CD4-positive, alpha-beta T cell treated with Interleukin-1 beta for 1 hour (primary cell): Measurements from ENCODE around the gene ATG2B.

Experiments
- DNase-seq, 2 donors: peaks; one replicate each; pipeline ENCODE4 v3.0.0-alpha.2; 2020 to 2022

ATG2B gene

GRCh38 chr14:96309133-96309895 is 53.8 kb downstream of the ATG2B start:
- DNase-seq = no peak

- DNase-seq = no peak
These were observed 55.7 kb downstream of the ATG2B start for GRCh38 chr14:96307434-96307833.

- DNase-seq = no peak
These were observed 58.2 kb downstream of the ATG2B start for GRCh38 chr14:96304956-96305355.

GRCh38 chr14:96303981-96304380 is 59.2 kb downstream of the ATG2B start:
- no peak for DNase-seq

GRCh38 chr14:96299441-96299840 is 63.7 kb downstream of the ATG2B start:
- DNase-seq = no peak

- DNase-seq = no peak
These were observed 65.1 kb downstream of the ATG2B start for GRCh38 chr14:96297997-96298515.

- peak in 1 of 2 donors; percentile 33 for DNase-seq
These were observed 66.1 kb downstream of the ATG2B start for GRCh38 chr14:96297000-96297399.

- no peak for DNase-seq
These were observed 68.9 kb downstream of the ATG2B start for GRCh38 chr14:96294246-96294645.

- DNase-seq = no peak
These were observed 75.3 kb downstream of the ATG2B start for GRCh38 chr14:96287856-96288255.

- DNase-seq = no peak
These were observed 76.9 kb downstream of the ATG2B start for GRCh38 chr14:96286251-96286650.

GRCh38 chr14:96285667-96286066 is 77.5 kb downstream of the ATG2B start:
- no peak for DNase-seq

- DNase-seq = no peak
These were observed 78.7 kb downstream of the ATG2B start for GRCh38 chr14:96284430-96284829.

GRCh38 chr14:96284008-96284407 is 79.1 kb downstream of the ATG2B start:
- DNase-seq = no peak

- DNase-seq = no peak
These were observed 81.7 kb downstream of the ATG2B start for GRCh38 chr14:96281486-96281885.

- no peak for DNase-seq
These were observed 83.0 kb downstream of the ATG2B start for GRCh38 chr14:96280104-96280503.

- no peak for DNase-seq
These were observed 83.6 kb downstream of the ATG2B start for GRCh38 chr14:96279564-96279963.

GRCh38 chr14:96277890-96278289 is 85.3 kb downstream of the ATG2B start:
- DNase-seq = no peak

- peak; percentile 45 to 53 for DNase-seq
These were observed 87.7 kb downstream of the ATG2B start for GRCh38 chr14:96275177-96276112.

GRCh38 chr14:96274543-96274942 is 88.6 kb downstream of the ATG2B start:
- no peak for DNase-seq

GRCh38 chr14:96274122-96274521 is 89.0 kb downstream of the ATG2B start:
- DNase-seq = no peak

GRCh38 chr14:96273629-96274028 is 89.5 kb downstream of the ATG2B start:
- DNase-seq = no peak

GRCh38 chr14:96272777-96273473 is 90.2 kb downstream of the ATG2B start:
- no peak for DNase-seq

- DNase-seq = no peak
These were observed 91.7 kb downstream of the ATG2B start for GRCh38 chr14:96271421-96271762.
